T47D (cell line): ENCODE data around the gene BRIP1.

Experiments
- DNase-seq, 2 experiments: peaks; one replicate each; pipeline versions ENCODE4 v3.0.0 to v3.0.0-alpha.2; 2011 to 2012; ENCODE audit warnings: low read depth in 1 of 2, low spot score in 1 of 2
- JUND ChIP-seq: IDR thresholded peaks from 2 replicates; pipeline ENCODE4 v1.6.1; 2012; ENCODE audit warnings: low read depth
- in situ Hi-C: cut with HindIII; loops from 2 replicates; pipeline ENCODE4 v1.10.0; 2016; ENCODE audit warnings: low sequenced_read_pairs, low pct_unique_long_range_greater_than_20kb

The BRIP1 gene

GRCh38 chr17:61650749-61651148, 212.6 kb downstream of the BRIP1 start:
- DNase-seq: no peak
- no peak for TF ChIP-seq JUND
- in situ Hi-C loops: no loop called here

- DNase-seq: no peak
- in situ Hi-C loops: no loop called here
- TF ChIP-seq JUND: no peak
Observed at GRCh38 chr17:61648587-61648986, 214.7 kb downstream of the BRIP1 start.

DNA sequence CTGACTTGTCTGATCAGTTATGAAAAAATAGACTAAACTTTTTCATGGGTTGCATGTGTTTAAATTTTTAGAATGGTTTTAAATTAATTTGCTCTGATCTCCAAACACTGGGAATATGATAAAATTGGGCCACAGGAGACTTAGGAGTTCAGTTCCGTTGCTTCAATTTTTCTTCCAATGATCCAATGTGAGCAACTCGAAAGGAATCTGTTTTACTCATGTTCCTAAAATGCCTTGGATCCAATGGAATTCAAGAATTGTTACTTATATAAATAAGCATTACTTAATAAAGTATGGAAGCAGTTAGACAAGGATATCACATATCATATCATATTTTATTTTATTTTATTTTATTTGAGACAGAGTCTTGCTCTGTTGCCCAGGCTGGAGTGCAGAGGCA, 216.3 kb downstream of the BRIP1 start:
- in situ Hi-C loops: no loop called here
- no peak for DNase-seq
- no peak for TF ChIP-seq JUND

DNA sequence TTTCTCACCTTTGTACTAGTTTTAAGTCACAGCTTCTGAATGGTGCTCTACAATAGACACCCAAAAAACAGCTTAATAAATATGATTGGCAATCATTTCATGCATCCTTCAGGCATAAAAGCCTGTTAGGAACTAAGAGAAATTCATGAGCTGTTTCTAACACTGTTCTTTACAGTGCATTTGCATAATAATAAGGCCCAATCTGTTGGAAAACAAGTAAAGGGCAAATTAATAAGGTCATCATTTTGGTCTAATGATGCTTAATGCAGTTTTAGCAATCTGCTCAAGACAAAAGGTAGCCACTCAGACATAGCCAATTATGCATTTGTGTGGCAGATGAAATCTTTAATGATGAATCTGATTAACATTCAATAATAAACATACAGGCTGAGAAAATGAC, 216.8 kb downstream of the BRIP1 start:
- in situ Hi-C loops: no loop called here
- TF ChIP-seq JUND: no peak
- DNase-seq: no peak

- DNase-seq: no peak
- in situ Hi-C loops: no loop called here
- no peak for TF ChIP-seq JUND
Observed at GRCh38 chr17:61645920-61646319, 217.4 kb downstream of the BRIP1 start.

DNA sequence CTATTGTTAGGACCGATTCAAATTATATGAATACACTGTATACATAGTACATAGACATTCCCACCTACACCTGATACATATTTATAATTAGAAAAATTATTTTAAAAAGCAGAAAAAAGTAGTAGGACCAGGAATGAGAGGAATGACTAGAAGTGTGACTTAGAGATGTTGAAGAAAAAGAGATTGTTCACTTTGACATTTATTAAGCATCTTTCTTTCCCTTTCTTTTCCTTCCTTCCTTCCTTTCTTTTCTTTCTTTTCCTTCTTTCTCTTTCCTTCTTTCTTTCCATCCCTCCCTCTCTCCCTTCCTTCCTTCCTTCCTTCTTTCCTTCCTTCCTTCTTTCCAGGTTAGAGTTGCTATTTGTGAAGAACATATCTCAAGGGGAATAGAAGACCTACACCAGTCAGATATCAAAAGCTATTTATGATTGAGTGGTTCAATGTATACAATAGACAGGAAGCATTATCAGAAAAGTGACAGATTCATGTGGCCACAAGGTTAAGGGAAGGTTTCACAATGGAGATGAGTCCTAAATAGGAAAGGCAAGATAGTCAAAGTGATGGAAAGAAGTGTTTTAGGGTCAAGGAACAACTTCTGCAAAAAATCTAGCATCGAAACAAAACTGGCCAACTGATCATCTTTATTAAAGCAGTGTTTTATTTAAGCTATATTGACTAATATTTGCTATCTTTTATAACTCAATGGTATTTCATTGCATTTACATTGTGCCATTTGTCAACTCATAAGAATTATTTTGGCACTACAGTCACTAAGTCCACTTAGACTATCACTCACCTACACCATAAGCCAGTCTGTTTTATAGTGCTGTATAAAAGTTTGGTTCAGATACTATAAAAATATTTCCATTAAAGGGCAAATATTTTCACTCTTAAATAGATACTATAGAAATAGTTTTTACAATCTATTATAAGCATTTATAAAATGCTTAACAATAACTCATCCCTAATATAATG, 218.2 kb downstream of the BRIP1 start:
- no peak for TF ChIP-seq JUND
- in situ Hi-C loops: no loop called here
- DNase-seq: no peak

DNA sequence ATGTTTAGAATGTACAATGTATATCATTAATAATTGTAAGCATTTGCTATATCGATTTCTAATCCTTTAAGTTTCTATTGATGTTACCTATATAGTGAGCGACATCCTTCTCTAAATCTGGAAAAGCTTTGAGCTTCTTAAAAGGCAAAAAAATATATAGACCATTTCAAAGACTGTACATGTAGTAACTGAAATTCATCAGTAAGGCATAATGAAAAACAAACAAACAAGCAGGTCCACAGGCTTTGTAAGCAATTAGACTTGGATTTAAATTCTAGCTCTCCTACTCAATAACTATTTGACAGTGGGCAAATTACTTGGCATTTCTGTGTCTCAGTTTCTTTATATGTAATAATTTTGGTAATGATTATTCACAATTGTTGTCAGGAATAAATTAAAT, 220.6 kb downstream of the BRIP1 start:
- no peak for TF ChIP-seq JUND
- in situ Hi-C loops: no loop called here
- no peak for DNase-seq

DNA sequence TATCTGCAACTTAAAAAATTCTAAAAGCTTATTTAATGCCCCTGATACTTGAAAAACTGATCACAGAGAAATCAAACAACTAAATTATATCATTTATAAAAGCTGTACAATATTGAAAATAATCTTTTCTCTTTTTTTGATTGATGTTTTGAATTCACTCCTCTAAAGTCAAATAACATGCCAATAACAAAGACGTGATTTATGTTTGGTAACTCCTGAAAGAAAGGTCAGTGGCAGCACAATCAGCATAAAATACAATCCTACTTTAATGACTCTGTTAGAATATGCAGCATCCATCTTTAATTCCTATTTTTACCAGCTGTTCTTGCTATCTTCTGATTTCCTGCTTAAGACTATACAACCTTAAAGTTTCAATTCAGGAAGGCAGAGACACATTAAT, 221.6 kb downstream of the BRIP1 start:
- in situ Hi-C loops: no loop called here
- DNase-seq: no peak
- no peak for TF ChIP-seq JUND

DNA sequence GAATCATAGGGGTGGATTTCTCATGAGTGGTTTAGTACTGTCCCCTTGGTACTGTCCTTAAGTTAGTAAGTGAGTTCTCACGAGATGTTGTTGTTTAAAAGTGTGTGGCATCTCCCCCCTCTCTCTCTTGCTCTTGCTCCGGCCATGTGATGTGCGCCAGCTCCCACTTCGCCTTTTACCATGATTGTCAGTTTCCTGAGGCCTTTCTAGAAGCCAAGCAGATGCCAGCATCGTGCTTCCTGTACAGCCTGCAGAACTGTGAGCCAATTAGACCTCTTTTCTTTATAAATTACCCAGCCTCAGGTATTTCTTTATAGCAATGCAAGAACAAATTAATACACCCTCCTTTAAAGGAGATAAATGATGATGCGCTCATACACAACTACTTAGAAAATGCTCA, 222.2 kb downstream of the BRIP1 start:
- no peak for TF ChIP-seq JUND
- in situ Hi-C loops: no loop called here
- no peak for DNase-seq

DNA sequence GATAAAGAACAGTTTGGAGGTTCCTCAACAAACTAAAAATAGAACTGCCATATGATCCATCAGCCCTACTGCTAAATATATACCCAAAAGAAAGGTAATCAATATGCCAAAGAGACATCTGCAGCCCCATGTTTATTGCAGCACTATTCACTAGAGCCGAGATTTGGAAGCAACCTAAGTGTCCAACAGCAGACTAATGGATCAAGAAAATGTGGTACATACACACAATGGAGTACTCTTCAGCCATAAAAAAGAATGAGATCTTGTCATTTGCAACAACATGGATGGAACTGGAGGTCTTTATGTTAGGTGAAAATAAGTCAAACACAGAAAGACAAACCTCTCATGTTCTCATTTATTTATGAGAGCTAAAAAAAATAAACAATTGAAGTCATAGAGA, 223.5 kb downstream of the BRIP1 start:
- DNase-seq: no peak
- no peak for TF ChIP-seq JUND
- in situ Hi-C loops: no loop called here

GRCh38 chr17:61638087-61638486, 225.2 kb downstream of the BRIP1 start:
- no peak for TF ChIP-seq JUND
- in situ Hi-C loops: no loop called here
- DNase-seq: no peak

DNA sequence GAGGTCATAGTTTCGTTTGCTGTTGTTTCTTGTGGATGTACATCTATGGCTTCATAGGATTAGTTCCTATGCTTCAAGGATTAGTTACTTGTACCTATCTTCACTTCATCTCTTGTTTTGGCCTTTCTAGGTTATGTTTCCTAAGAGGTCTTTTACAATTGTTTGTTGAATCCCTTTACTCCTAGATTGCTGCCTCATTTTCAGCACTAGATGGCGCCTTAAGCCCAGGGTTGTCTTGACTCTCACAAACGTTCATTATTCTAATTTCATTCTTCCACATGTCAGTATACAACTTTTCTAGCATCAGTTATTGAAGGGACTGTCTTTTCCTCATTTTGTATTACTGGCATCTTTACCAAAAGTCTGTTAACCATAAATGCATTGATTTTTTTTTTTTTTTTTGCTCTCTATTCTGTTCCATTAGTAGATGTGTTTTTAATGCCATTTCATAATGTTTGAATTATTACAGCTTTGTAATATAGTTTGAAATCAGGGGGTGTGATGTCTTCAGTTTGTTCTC, 227.4 kb downstream of the BRIP1 start:
- TF ChIP-seq JUND: no peak
- DNase-seq: peak; percentile 5 to 82
- in situ Hi-C loops: no loop called here

DNA sequence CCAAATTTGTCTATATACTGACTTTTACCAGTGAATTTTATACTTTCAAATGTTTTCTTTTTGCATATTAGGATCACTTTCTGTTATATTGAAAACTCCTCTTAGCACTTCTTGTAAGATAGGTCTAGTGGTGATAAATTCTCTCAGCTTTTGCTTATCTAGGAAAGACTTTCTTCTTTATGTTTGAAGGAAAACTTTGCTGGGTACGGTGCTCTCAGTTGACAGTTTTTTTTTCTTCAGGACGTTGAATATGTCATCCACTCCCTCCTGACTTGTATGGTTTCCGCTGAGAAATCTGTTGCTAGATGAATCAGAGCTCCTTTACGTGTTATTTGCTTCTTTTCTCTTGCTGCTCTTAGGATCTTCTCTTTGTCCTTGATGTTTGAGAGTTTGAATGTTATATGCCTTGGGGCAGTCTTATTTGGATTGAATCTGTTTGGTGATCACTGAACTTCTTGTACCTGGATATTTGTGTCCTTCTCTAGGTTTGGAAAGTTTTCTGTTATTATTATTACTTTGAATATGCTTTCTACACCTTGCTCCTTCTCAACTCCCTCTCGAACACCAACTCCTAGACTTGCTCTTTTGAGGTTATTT, 228.3 kb downstream of the BRIP1 start:
- in situ Hi-C loops: no loop called here
- no peak for DNase-seq
- TF ChIP-seq JUND: no peak
